HG03439 (cell line): ENCODE results near the gene SLC4A2.
"Not testable (repeated sequence)": the region's sequence is repeated elsewhere in the genome, so short reads cannot be mapped to it uniquely, and the experiment has no call there.

Source experiments
- ATAC-seq: cut with Tn5 transposase; IDR thresholded peaks from one replicate; pipeline ENCODE4 v1.9.1; 2021; ENCODE audit warnings: mild to moderate bottlenecking, moderate library complexity; ENCODE audit not compliant: unreplicated experiment

The SLC4A2 gene

GRCh38 chr7:151040616-151041375 lies 18.6 kb upstream of the SLC4A2 start:
- no peak for ATAC-seq

GRCh38 chr7:151043449-151043848 lies 15.9 kb upstream of the SLC4A2 start:
- not testable (repeated sequence) for ATAC-seq

- ATAC-seq: no peak
These were observed 15.4 kb upstream of the SLC4A2 start for GRCh38 chr7:151043959-151044358.

- ATAC-seq: no peak
These were observed 14.1 kb upstream of the SLC4A2 start for GRCh38 chr7:151045262-151045661.

- no peak for ATAC-seq
These were observed 13.4 kb upstream of the SLC4A2 start for GRCh38 chr7:151045967-151046366.

- ATAC-seq: no peak
These were observed 12.5 kb upstream of the SLC4A2 start for GRCh38 chr7:151046603-151047573.

- ATAC-seq: no peak
These were observed 11.2 kb upstream of the SLC4A2 start, which contains the start of gene ASIC3 for GRCh38 chr7:151047976-151048815. TSS of gene ASIC3 (plus strand) at chr7:151048531. CDS start at chr7:151048886, 355 bp downstream.

GRCh38 chr7:151048911-151049463 lies 10.4 kb upstream of the SLC4A2 start:
- ATAC-seq: no peak

- no peak for ATAC-seq
These were observed 8.3 kb upstream of the SLC4A2 start for GRCh38 chr7:151051108-151051507.

- ATAC-seq: no peak
These were observed 6.3 kb upstream of the SLC4A2 start for GRCh38 chr7:151053096-151053495.

GRCh38 chr7:151053751-151054150 lies 5.6 kb upstream of the SLC4A2 start:
- ATAC-seq: no peak

GRCh38 chr7:151056283-151056665 lies 3.1 kb upstream of the SLC4A2 start:
- ATAC-seq: no peak

GRCh38 chr7:151056666-151057505 lies 2.5 kb upstream of the SLC4A2 start:
- ATAC-seq: no peak

GRCh38 chr7:151057506-151057988 lies 1.8 kb upstream of the SLC4A2 start, which contains the start of gene CDK5:
TSS of gene CDK5 (minus strand) at chr7:151057897. CDS start at chr7:151057848, 49 bp downstream.
- peak; percentile 7 for ATAC-seq

- peak; percentile 88 for ATAC-seq
These were observed 1.2 kb upstream of the SLC4A2 start for GRCh38 chr7:151057989-151058780.

GRCh38 chr7:151058781-151059366 lies 515 bp upstream of the SLC4A2 start:
- no peak for ATAC-seq

GRCh38 chr7:151060113-151060415 lies 675 bp downstream of the SLC4A2 start:
- no peak for ATAC-seq
